IgD-negative memory B cell (primary cell): ENCODE measurements around the gene POP5. TPM values are rescaled to one million over a fixed set of nuclear protein-coding genes. Genes with fewer than 3 reads are reported as not detected.
A peak's percentile ranks its signal among the peaks of the same experiment; 100 is the strongest.
"Not testable (repeated sequence)": the region's sequence is repeated elsewhere in the genome, so short reads cannot be mapped to it uniquely, and the experiment has no call there.

ENCODE experiments used
- H3K27ac Mint-ChIP-seq, 3 donors: one replicate each; pipeline ENCODE4 v1.8.0; 2020 to 2022; ENCODE audit warnings: mild to moderate bottlenecking in 3 of 3, mixed read lengths in 3 of 3, moderate library complexity in 1 of 3
- H3K27me3 Mint-ChIP-seq: one replicate; pipeline ENCODE4 v1.8.0; 2021; ENCODE audit warnings: mixed read lengths
- H3K36me3 Mint-ChIP-seq: one replicate; pipeline ENCODE4 v1.8.0; 2020; ENCODE audit warnings: mild to moderate bottlenecking, mixed read lengths
- H3K4me1 Mint-ChIP-seq, 3 donors: one replicate each; pipeline ENCODE4 v1.8.0; 2020 to 2022; ENCODE audit warnings: mixed read lengths in 3 of 3, mild to moderate bottlenecking in 1 of 3
- H3K4me3 Mint-ChIP-seq, 4 donors: one replicate each; pipeline ENCODE4 v1.8.0; 2020 to 2022; ENCODE audit warnings: mild to moderate bottlenecking in 4 of 4, mixed read lengths in 4 of 4, moderate library complexity in 3 of 4
- H3K9me3 Mint-ChIP-seq, 3 donors: one replicate each; pipeline ENCODE4 v1.8.0; 2020 to 2021; ENCODE audit warnings: mixed read lengths in 3 of 3, mild to moderate bottlenecking in 1 of 3
- polyA plus RNA-seq: library from polyadenylated mRNA; unstranded; fragments of 300-500 nt; fragmentation: Illumina TruSeq; gene quantifications from one replicate; pipeline ENCODE4 v1.2.3, GENCODE V29; 2021

POP5 gene
- polyA plus RNA-seq, 1 donor from 2014 or later = 74.2 TPM

- H3K9me3 Mint-ChIP-seq = no peaks in the 10 kb centered on the region
- H3K4me3 Mint-ChIP-seq = peak overlapping the region; percentile 93 to 99 (median 95)
- peak overlapping the region; percentile 91 to 97 (median 97) for H3K27ac Mint-ChIP-seq
- no peaks in the 10 kb centered on the region for H3K27me3 Mint-ChIP-seq
- H3K36me3 Mint-ChIP-seq = no peaks in the 10 kb centered on the region
- peaks cover 41 to 49% (median 46%) of the 10 kb centered on the region in 3 donors for H3K4me1 Mint-ChIP-seq
Observed at GRCh38 chr12:120534703-120535655, 46.2 kb downstream of the POP5 start.

DNA sequence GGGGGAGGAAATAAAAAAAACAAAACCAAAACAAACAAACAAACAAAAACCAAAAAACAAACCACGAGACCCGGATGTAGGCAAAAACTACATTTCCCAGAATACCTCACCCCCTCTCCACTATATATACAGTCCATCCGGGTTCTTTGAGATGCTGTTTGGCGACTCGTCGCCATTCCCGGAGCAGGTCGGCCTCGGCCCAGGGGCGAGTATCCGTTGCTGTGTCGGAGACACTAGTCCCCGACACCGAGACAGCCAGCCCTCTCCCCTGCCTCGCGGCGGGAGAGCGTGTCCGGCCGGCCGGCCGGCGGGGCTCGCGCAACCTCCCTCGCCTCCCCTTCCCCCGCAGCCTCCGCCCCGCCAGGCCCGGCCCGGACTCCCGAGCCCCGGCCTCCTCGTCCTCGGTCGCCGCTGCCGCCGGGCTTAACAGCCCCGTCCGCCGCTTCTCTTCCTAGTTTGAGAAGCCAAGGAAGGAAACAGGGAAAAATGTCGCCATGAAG, 46.9 kb downstream of the POP5 start, which contains the start of gene RNF10:
TSS of gene RNF10 (plus strand) at position 154 of the 500 bp plus-strand sequence. CDS start 456 bp downstream, outside the sequence.
- Mint-ChIP-seq H3K9me3 (no peaks in the 10 kb centered on the region), H3K4me3 (peak within 1 kb of the TSS; percentile 93 to 99 (median 95)), H3K4me1 (peaks cover 40 to 50% (median 44%) of the 10 kb centered on the region in 3 donors), H3K27ac (peak within 1 kb of the TSS; percentile 91 to 97 (median 97)), H3K27me3 (no peaks in the 10 kb centered on the region), H3K36me3 (no peaks in the 10 kb centered on the region)

DNA sequence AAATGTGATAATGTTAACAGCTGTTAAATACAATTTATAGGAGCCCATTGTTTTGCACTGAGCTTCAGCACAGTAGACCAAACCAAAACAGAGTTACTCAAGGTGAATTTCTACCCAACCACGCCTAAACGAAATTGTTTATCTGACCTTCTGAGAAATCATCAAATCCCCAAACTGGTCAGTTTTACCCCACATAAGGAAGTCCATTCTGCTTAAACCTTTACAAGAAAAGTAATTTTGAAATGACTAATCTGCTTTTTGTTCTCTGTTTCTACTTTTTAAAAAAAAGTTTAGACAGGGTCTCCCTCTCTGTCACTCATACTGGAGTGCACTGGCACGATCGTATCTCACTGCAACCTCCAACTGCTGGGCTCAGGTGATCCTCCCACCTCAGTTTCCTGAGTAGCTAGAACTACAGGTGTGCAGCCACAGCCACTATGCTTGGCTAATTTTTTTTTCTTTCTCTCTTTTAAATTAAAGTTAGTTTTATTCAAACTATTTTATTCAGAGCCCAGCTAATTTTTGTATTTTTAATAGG, 48.4 kb downstream of the POP5 start:
- Mint-ChIP-seq H3K4me3 (peak overlapping the region in 3 of 4 donors; percentile 33 to 79 (median 60)), H3K27ac (peak overlapping the region in 1 of 3 donors; percentile 88), H3K9me3 (no peaks in the 10 kb centered on the region), H3K4me1 (peaks cover 32 to 41% (median 38%) of the 10 kb centered on the region in 3 donors), H3K27me3 (no peaks in the 10 kb centered on the region), H3K36me3 (peaks cover 2% of the 10 kb centered on the region)

DNA sequence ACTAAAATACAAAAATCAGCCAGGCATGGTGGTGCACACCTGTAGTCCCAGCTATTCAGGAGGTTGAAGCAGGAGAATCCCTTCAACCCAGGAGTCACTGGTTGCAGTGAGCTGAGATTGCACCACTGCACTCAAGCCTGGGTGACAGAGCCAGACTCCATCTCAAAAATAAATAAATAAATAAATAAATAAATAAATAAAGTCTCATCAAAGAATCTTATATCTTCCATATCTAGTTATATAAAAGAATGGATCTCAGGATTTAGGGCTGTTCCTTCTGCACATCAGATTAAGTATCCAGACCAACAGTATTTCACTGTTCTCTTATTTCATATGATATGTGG, 50.8 kb downstream of the POP5 start:
- Mint-ChIP-seq H3K4me1 (peaks cover 14 to 29% (median 21%) of the 10 kb centered on the region in 3 donors), H3K4me3 (peak overlapping the region; percentile 99 to 100 (median 100)), H3K27ac (peak overlapping the region; percentile 98 to 99 (median 99))
- H3K27me3 Mint-ChIP-seq, H3K9me3 Mint-ChIP-seq, H3K36me3 Mint-ChIP-seq: not testable (repeated sequence)

GRCh38 chr12:120529641-120530417, 51.4 kb downstream of the POP5 start:
- Mint-ChIP-seq H3K27ac (peak overlapping the region; percentile 98 to 99 (median 99)), H3K4me3 (peak overlapping the region; percentile 99 to 100 (median 100)), H3K4me1 (peaks cover 14 to 29% (median 17%) of the 10 kb centered on the region in 3 donors), H3K9me3 (no peaks in the 10 kb centered on the region), H3K27me3 (no peaks in the 10 kb centered on the region), H3K36me3 (peaks cover 5% of the 10 kb centered on the region)

- no peaks in the 10 kb centered on the region for H3K9me3 Mint-ChIP-seq
- H3K27ac Mint-ChIP-seq = peak within 1 kb of the TSS; percentile 98 to 99 (median 99)
- H3K27me3 Mint-ChIP-seq = no peaks in the 10 kb centered on the region
- H3K36me3 Mint-ChIP-seq = peaks cover 6% of the 10 kb centered on the region
- peak within 1 kb of the TSS; percentile 99 to 100 (median 100) for H3K4me3 Mint-ChIP-seq
- H3K4me1 Mint-ChIP-seq = peaks cover 15 to 26% (median 16%) of the 10 kb centered on the region in 3 donors
Observed at GRCh38 chr12:120528861-120529525, 52.2 kb downstream of the POP5 start, which contains the start of gene COQ5. Gene COQ5 (minus strand): TSS chr12:120529158. CDS start chr12:120529141, 17 bp downstream.

Other genes starting within 250 kb of the POP5 start
- gene MSI1, start 212.2 kb downstream of the POP5 start, polyA plus RNA-seq = not detected
- gene COX6A1, start 143.3 kb downstream of the POP5 start, polyA plus RNA-seq = 830 TPM
- 53.0 TPM for gene TRIAP1, start 135.0 kb downstream of the POP5 start, polyA plus RNA-seq
- gene GATC, start 135.0 kb downstream of the POP5 start, polyA plus RNA-seq = 23.0 TPM
- 204 TPM for gene SRSF9, start 111.7 kb downstream of the POP5 start, polyA plus RNA-seq
- gene DYNLL1, start 85.3 kb downstream of the POP5 start, polyA plus RNA-seq = 442 TPM
- gene COQ5, start 52.2 kb downstream of the POP5 start, polyA plus RNA-seq = 29.1 TPM
- 111 TPM for gene RNF10, start 47.0 kb downstream of the POP5 start, polyA plus RNA-seq
- not detected for gene CABP1, start 59.2 kb upstream of the POP5 start, polyA plus RNA-seq
- gene MLEC, start 105.7 kb upstream of the POP5 start, polyA plus RNA-seq = 64.3 TPM
- 4.9 TPM for gene UNC119B, start 129.1 kb upstream of the POP5 start, polyA plus RNA-seq
- gene ACADS, start 144.4 kb upstream of the POP5 start, polyA plus RNA-seq = 14.1 TPM